Myocyte (in vitro differentiated cells): ENCODE measurements around the gene APP. TPM values are rescaled to one million over a fixed set of nuclear protein-coding genes. Genes with fewer than 3 reads are reported as not detected.

Source experiments
- DNase-seq: peaks from one replicate; pipeline ENCODE4 v3.0.0-alpha.2; 2012; ENCODE audit warnings: low read depth
- polyA plus RNA-seq: library from polyadenylated mRNA; unstranded; fragments of >200 nt; gene quantifications from one replicate; pipeline ENCODE4 v1.2.1, GENCODE V29; 2012; ENCODE audit warnings: missing spikeins
- total RNA-seq: library from RNA; depleted of rRNA; stranded (reverse); fragments of >200 nt; gene quantifications from 2 replicates; pipeline ENCODE4 v1.2.3, GENCODE V29; 2014

Gene APP
- total RNA-seq, result 568 and 576 TPM in 2 replicates
- polyA plus RNA-seq, result 996 TPM

DNA sequence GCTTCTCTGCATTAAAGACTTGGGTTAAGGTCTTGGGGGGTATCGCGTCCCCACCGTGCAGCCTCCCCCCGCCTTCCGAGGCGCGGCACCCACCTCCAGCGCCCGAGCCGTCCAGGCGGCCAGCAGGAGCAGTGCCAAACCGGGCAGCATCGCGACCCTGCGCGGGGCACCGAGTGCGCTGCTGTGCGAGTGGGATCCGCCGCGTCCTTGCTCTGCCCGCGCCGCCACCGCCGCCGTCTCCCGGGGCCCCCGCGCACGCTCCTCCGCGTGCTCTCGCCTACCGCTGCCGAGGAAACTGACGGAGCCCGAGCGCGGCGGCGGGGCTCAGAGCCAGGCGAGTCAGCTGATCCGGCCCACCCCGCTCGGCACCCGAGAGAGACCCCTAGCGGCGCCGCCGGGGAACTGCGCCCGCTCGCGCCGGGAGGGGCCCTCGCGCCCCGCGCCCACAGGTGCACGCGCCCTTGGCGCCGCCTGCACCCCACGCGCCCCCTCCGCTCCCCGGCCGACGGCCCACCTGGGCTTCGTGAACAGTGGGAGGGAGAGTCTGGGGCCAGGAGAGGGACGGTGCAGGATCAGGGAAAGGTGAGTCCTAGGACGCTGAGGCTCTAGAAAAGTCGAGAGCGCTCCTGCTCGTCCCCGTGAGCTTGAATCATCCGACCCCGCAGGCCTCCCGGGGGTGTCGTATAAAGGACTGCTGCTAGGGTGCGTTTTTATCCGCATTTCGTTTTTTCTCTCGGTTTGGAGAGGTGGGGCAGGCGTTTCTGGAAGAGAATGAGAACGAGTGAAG, at the start of gene APP:
TSS of gene APP (minus strand) at position 300 of the 787 bp plus-strand sequence. CDS start at position 150, 150 bp downstream.
- DNase-seq, result peak; percentile 85

DNA sequence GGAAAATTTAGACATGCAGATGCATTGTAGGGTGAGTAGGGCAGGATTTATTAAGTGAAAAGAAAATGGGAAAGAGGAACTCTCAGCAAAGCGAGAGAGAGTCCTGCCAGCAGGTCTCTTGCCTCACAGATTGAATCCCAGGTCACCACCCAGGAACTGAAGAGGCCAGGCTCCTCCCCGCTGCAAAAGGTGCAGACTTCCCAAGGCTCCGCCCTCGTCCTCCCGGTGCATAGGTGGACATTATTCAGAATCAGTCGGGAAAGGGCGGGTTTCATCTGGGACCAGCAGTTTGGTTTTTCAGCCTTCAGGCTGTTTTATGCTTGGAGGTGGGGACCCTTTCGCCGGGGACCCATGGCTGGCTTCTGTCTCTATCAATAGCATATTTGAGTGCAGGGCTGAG, 41.6 kb upstream of the APP start:
- DNase-seq, result no peak

- no peak for DNase-seq
These were observed 40.0 kb upstream of the APP start for GRCh38 chr21:26210614-26211013.

- DNase-seq, result no peak
These were observed 36.5 kb upstream of the APP start for GRCh38 chr21:26207021-26207420.

- no peak for DNase-seq
These were observed 28.9 kb upstream of the APP start for GRCh38 chr21:26199456-26199855.

GRCh38 chr21:26195708-26196107, 25.1 kb upstream of the APP start:
- DNase-seq, result no peak

DNA sequence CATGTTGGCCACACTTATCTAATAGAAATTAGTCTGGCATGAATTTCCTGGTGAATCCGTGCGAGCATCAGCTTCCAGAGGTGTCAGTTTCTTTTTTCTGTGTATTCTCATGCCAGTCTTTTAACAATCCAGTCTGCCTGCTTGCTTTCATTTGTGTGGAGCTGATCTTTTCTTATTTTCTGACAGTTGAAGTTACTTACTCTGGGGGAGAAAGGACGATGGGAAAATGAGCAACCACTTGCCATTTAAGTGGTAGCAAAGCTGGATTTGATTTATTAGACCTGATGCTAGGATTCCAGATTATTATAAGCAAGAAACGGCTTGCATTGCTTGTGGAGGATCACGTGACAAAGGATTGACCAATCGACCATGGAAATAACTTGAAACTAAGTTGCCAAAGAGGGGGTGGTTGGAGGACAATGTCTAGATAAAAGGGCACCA, 24.3 kb upstream of the APP start:
- peak; percentile 44 for DNase-seq

- no peak for DNase-seq
These were observed 23.8 kb upstream of the APP start for GRCh38 chr21:26194326-26194725.

DNA sequence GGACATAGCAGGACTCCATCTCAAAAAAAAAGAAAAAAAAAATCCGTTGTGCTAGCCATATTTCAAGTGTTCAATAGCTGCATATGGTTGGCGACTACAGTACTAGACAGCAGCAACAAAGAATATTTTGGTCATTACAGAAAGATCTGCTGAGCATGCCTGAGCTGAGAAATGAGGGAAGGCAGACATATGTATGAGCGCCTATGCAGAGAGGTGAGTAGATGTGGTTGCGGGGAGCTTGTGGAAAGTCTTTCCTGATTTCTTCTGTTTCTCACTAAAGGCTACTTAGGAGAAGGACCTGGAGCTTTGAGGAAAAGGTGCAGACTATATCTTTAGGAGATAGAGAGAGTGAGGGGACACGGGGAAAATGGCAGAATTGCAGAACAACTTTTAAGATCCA, 21.0 kb upstream of the APP start:
- no peak for DNase-seq

DNA sequence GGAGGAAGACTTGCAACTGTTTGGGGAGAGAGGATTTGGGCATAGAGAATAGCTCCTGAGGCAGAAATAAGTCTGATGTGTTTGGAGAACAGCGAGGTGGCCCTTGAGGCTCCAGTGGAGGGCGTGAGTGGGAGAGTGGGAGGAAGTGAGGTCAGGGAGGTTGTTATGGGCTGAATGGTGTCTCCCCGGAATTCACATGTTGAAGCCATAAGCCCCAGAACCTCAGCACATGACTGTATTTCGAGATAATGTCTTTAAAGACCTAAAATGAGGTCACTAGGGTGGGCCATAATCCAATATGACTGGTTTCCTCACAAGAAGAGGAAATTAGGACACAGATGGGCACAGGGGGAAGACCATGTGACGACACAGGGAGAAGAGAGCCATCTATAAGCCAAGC, 17.9 kb upstream of the APP start:
- DNase-seq, result no peak

DNA sequence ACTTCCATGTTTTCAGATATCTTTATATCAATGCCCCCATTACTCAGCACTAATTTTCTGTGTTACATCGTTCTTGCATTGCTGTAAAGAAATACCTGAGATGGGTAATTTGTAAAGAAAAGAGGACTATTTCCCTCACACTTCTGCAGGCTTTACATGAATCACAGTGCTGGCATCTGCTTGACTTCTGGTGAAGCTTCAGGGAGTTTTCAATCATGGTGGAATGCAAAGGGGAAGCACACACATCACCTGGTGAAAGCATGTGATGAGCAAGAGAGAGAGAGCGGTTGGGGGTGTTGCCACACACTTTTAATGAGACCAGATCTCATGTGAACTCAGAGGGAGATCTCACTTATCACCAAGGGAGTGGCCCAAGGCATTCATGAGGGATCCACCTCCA, 14.9 kb upstream of the APP start:
- no peak for DNase-seq

DNA sequence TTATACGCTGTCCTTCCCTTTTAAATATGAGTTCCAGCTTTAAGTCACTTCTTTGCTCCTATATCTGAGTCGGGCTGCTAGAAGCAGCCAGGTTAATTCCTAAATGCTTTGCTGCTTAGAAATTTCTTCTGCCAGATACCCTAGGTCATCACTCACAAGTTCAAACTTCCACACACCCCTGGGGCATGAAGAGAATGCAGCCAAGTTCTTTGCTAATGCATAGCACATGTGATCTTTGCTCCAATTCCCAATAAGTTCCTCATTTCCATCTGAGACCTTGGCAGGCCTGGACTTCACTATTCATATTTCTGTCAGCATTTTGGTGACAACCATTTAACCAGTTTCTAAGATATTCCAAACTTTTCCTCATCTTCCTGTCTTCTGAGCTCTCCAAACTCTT, 14.5 kb upstream of the APP start:
- no peak for DNase-seq

DNA sequence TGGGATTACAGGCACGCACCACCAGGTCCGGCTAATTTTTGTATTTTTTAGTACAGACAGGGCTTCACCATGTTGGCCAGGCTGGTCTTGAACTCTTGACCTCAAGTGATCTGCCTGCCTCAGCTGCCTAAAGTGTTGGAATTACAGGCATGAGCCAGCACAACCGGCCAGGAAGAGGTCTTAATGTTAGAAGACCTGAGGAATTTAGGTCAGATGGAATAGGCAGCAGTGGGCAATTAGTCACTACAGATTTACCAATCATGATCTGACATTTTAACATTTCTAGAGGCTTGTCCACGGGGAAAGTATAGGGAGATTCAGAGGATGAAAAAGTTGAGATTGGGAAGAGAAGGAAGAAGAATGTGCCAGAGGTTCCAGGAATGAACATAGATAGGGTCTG, 8.9 kb upstream of the APP start:
- peak; percentile 37 for DNase-seq

DNA sequence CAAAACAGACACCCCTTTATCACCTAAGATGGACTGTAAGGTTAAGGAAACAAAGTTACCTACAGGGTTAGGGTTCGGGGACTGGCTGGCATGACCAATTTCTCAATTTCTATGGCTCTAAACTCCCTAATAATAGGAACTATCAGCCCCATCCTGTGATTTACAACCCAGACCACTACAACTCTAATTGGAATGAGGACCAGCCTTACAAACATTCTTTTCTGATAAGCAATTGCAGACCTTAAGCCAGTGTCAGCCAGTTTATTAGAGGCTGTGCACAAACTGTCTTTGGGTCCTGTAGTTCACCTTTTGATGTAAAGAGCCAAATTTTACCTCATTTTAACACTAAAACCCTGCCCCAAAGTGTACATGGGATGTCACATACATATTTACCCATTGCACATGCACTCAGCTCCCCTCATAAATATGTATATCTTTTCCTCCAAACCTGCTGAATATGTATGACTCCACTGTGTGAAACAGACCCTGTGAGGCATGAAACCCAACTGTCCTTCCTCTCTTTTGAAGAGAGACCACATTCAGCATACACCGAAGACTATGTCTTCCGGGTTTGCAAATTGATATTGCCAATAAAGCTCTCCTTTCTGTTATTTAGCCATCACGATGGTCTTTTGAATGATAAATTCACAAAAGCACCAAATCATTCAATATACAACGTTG, 7.3 kb upstream of the APP start:
- DNase-seq, result peak; percentile 67

DNA sequence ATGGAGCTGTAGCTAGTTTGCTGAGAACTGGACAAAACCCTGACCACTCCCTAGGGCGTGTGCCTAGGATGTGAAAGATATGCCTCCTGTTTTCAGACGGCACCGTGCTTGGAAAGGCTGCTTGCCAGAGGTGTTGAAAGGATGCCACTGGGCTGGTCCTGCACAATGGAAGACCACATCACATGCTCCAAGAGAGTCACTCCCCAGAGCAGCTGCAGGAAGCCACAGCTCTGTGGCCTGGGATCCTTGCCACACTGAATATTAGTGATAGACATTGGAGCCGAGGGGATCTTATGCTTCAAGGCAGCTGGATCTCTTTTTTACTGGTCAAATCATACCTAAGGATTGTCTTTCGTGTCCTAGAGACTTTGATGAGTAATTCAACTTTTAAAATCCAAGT, 6.6 kb upstream of the APP start:
- peak; percentile 98 for DNase-seq

- DNase-seq, result no peak
These were observed 909 bp upstream of the APP start for GRCh38 chr21:26171258-26172100.

- peak; percentile 67 for DNase-seq
These were observed 729 bp downstream of the APP start for GRCh38 chr21:26169611-26170470.

GRCh38 chr21:26169061-26169610, 1.4 kb downstream of the APP start:
- peak; percentile 69 for DNase-seq

- DNase-seq, result no peak
These were observed 2.2 kb downstream of the APP start for GRCh38 chr21:26168371-26168770.

DNA sequence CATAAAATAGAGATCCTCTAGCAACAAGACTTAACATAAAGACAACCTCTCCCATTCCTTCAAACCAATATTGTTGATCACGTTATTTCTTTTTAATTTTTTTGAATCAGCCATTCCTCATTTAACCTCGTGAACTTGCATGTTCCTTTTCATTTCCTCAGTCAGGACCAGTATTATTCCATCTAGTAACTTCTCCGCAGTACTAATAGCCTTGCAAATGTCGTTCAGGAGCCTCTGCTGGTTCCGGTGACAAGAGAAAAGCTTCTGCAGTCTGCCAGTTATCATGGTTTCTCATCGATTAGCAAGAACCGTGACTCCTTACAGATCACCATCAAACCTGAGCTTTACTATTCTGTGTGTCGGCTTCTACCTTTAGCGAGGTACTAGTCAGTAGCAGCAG, 3.0 kb downstream of the APP start:
- no peak for DNase-seq

DNA sequence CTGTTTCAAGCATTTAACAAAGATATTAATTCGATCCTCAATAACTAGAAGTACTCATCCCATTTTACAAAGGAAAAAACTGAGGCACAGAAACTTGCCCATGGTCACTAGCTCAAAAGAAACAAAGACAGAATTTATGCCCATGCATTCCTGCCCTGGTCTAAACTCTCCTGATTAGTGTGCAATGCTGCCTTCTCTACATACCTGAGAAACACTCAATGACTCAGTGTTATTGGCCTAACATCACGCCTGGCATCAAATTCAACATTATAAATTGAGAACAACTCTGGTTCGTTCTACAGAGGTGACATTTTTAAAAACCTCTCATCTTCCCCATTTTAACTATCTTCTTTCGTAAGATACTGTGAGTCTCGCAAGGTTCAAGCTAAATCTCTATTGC, 5.2 kb downstream of the APP start:
- DNase-seq, result no peak
